SIG-M5 treated with dmso at 0.1 percent for 504 hours (cell line): ENCODE results near the gene HTR3C.
A peak's percentile ranks its signal among the peaks of the same experiment; 100 is the strongest.
"Not testable (repeated sequence)": the region's sequence is repeated elsewhere in the genome, so short reads cannot be mapped to it uniquely, and the experiment has no call there.

Experiments used
- DNase-seq: peaks from one replicate; lab custom pipeline; 2025; ENCODE audit not compliant: unreplicated experiment; lab: John Stamatoyannopoulos, UW

The HTR3C gene

GRCh38 chr3:184030536-184030935, 22.3 kb upstream of the HTR3C start:
- DNase-seq = no peak

GRCh38 chr3:184031187-184031792, 21.6 kb upstream of the HTR3C start, which contains the start of gene HTR3D:
TSS of gene HTR3D (plus strand) at chr3:184031742. CDS start at chr3:184031742, 0 bp downstream.
- peak; percentile 30 for DNase-seq

GRCh38 chr3:184037816-184038215, 15.0 kb upstream of the HTR3C start:
- DNase-seq = no peak

GRCh38 chr3:184038307-184038706, 14.5 kb upstream of the HTR3C start:
- not testable (repeated sequence) for DNase-seq

- DNase-seq = no peak
Measured at GRCh38 chr3:184039414-184039813, 13.4 kb upstream of the HTR3C start.

GRCh38 chr3:184040010-184040409, 12.8 kb upstream of the HTR3C start:
- peak; percentile 40 for DNase-seq

GRCh38 chr3:184042617-184043016, 10.2 kb upstream of the HTR3C start:
- no peak for DNase-seq

GRCh38 chr3:184045995-184046394, 6.9 kb upstream of the HTR3C start:
- DNase-seq = no peak

- peak; percentile 9 for DNase-seq
Measured at GRCh38 chr3:184050217-184050847, 2.5 kb upstream of the HTR3C start.

GRCh38 chr3:184058029-184058428, 5.2 kb downstream of the HTR3C start:
- DNase-seq = no peak

GRCh38 chr3:184059424-184059823, 6.6 kb downstream of the HTR3C start:
- DNase-seq = no peak

- no peak for DNase-seq
Measured at GRCh38 chr3:184062637-184063036, 9.8 kb downstream of the HTR3C start.

GRCh38 chr3:184066211-184066610, 13.4 kb downstream of the HTR3C start:
- DNase-seq = no peak

GRCh38 chr3:184067573-184068055, 14.8 kb downstream of the HTR3C start:
- no peak for DNase-seq

- no peak for DNase-seq
Measured at GRCh38 chr3:184068344-184068743, 15.5 kb downstream of the HTR3C start.

- not testable (repeated sequence) for DNase-seq
Measured at GRCh38 chr3:184071142-184071541, 18.3 kb downstream of the HTR3C start.

GRCh38 chr3:184073621-184074020, 20.8 kb downstream of the HTR3C start:
- DNase-seq = no peak

- no peak for DNase-seq
Measured at GRCh38 chr3:184075901-184076300, 23.1 kb downstream of the HTR3C start.

GRCh38 chr3:184077881-184078280, 25.0 kb downstream of the HTR3C start:
- no peak for DNase-seq

GRCh38 chr3:184078851-184079250, 26.0 kb downstream of the HTR3C start:
- no peak for DNase-seq

- no peak for DNase-seq
Measured at GRCh38 chr3:184081116-184081830, 28.4 kb downstream of the HTR3C start.

GRCh38 chr3:184082034-184082433, 29.2 kb downstream of the HTR3C start:
- DNase-seq = no peak
